Measurements from ENCODE around the gene DPP10.
"Not testable (repeated sequence)": the region's sequence is repeated elsewhere in the genome, so short reads cannot be mapped to it uniquely, and the experiment has no call there.

DPP10 gene

GRCh38 chr2:114949228-114949804 lies 506.9 kb downstream of the DPP10 start:
- no peak for DNase-seq

GRCh38 chr2:114960389-114960788 lies 517.9 kb downstream of the DPP10 start:
- DNase-seq, result no peak

GRCh38 chr2:114962532-114962931 lies 520.1 kb downstream of the DPP10 start:
- no peak for DNase-seq

GRCh38 chr2:114968748-114969400 lies 526.4 kb downstream of the DPP10 start:
- no peak for DNase-seq

GRCh38 chr2:115004321-115004720 lies 561.9 kb downstream of the DPP10 start:
- not testable (repeated sequence) for DNase-seq

- no peak for DNase-seq
These were observed 569.3 kb downstream of the DPP10 start for GRCh38 chr2:115011721-115012120.

GRCh38 chr2:115022013-115022412 lies 579.6 kb downstream of the DPP10 start:
- not testable (repeated sequence) for DNase-seq

GRCh38 chr2:115034801-115035200 lies 592.4 kb downstream of the DPP10 start:
- no peak for DNase-seq

- no peak for DNase-seq
These were observed 594.4 kb downstream of the DPP10 start for GRCh38 chr2:115036818-115037217.

- no peak for DNase-seq
These were observed 615.0 kb downstream of the DPP10 start for GRCh38 chr2:115057473-115057872.

- DNase-seq, result no peak
These were observed 627.6 kb downstream of the DPP10 start for GRCh38 chr2:115070002-115070401.

- no peak for DNase-seq
These were observed 629.1 kb downstream of the DPP10 start for GRCh38 chr2:115071534-115071933.

GRCh38 chr2:115075800-115076199 lies 633.4 kb downstream of the DPP10 start:
- no peak for DNase-seq

- no peak for DNase-seq
These were observed 635.2 kb downstream of the DPP10 start for GRCh38 chr2:115077626-115078025.

GRCh38 chr2:115083225-115083624 lies 640.8 kb downstream of the DPP10 start:
- DNase-seq, result peak in 13 of 51 donors; percentile 1 to 46 (median 7)

- DNase-seq, result no peak
These were observed 641.3 kb downstream of the DPP10 start for GRCh38 chr2:115083711-115084110.

- no peak for DNase-seq
These were observed 642.0 kb downstream of the DPP10 start for GRCh38 chr2:115084446-115084845.

GRCh38 chr2:115086051-115086620 lies 643.7 kb downstream of the DPP10 start:
- not testable (repeated sequence) for DNase-seq

- no peak for DNase-seq
These were observed 652.0 kb downstream of the DPP10 start for GRCh38 chr2:115094441-115094840.

GRCh38 chr2:115105966-115106365 lies 663.5 kb downstream of the DPP10 start:
- no peak for DNase-seq

- no peak for DNase-seq
These were observed 672.7 kb downstream of the DPP10 start for GRCh38 chr2:115115135-115115534.

- no peak for DNase-seq
These were observed 675.9 kb downstream of the DPP10 start for GRCh38 chr2:115118306-115118705.

- no peak for DNase-seq
These were observed 676.6 kb downstream of the DPP10 start for GRCh38 chr2:115119086-115119485.

Data from hypothalamus (tissue), 51 donors.